Measurements from ENCODE around the gene SLC1A3. TPM values are rescaled to one million over a fixed set of nuclear protein-coding genes. Genes with fewer than 3 reads are reported as not detected.

SLC1A3 gene
- total RNA-seq, 1 experiment from 2014 or later: 9.6 TPM

GRCh38 chr5:36637101-36637500, 30.7 kb downstream of the SLC1A3 start:
- no peak overlapping the region for H3K27ac Mint-ChIP-seq (ENCODE audit: low read depth, unreplicated experiment)
- no peaks in the 10 kb centered on the region for H3K9me3 Mint-ChIP-seq (ENCODE audit: unreplicated experiment)
- ChIA-PET POLR2A (interaction anchor here (0.8 to 1.1 kb wide), 2 partner anchors 48 to 100 kb away, joined by 3 read pairs; no protein-coding TSS in a partner anchor), CTCF (interaction anchor here (0.6 to 0.8 kb wide), 2 partner anchors 222 to 680 kb away, joined by 5 to 6 read pairs; no protein-coding TSS in a partner anchor)
- H3K4me3 Mint-ChIP-seq (ENCODE audit: unreplicated experiment): no peak overlapping the region
- no peak for DNase-seq (ENCODE audit: unreplicated experiment)
- no peaks in the 10 kb centered on the region for H3K36me3 Mint-ChIP-seq (ENCODE audit: insufficient read depth, unreplicated experiment)
- BruUV-seq (replicated peaks): no TSS peak
- TF ChIP-seq CTCF (IDR thresholded peaks at IDR 0.05; ENCODE audit: unreplicated experiment): no peak
- intact Hi-C loops (cut with micrococcal nuclease): no loop called here
- H3K4me1 Mint-ChIP-seq (ENCODE audit: insufficient read depth, unreplicated experiment): peaks cover 10% of the 10 kb centered on the region
- no peaks in the 10 kb centered on the region for H3K27me3 Mint-ChIP-seq (ENCODE audit: insufficient read depth, unreplicated experiment)

GRCh38 chr5:36637516-36637915, 31.1 kb downstream of the SLC1A3 start:
- intact Hi-C loops (cut with micrococcal nuclease): no loop called here
- CTCF ChIA-PET: interaction anchor here (0.6 to 0.8 kb wide), 2 partner anchors 222 to 680 kb away, joined by 5 to 6 read pairs; no protein-coding TSS in a partner anchor

GRCh38 chr5:36638056-36638455, 31.6 kb downstream of the SLC1A3 start:
- no TSS peak for BruUV-seq (replicated peaks)
- no peak for TF ChIP-seq CTCF (IDR thresholded peaks at IDR 0.05; ENCODE audit: unreplicated experiment)
- H3K36me3 Mint-ChIP-seq (ENCODE audit: insufficient read depth, unreplicated experiment): peaks cover 1% of the 10 kb centered on the region
- intact Hi-C loops (cut with micrococcal nuclease): no loop called here
- no peaks in the 10 kb centered on the region for H3K9me3 Mint-ChIP-seq (ENCODE audit: unreplicated experiment)
- H3K27me3 Mint-ChIP-seq (ENCODE audit: insufficient read depth, unreplicated experiment): no peaks in the 10 kb centered on the region
- no peak overlapping the region for H3K4me3 Mint-ChIP-seq (ENCODE audit: unreplicated experiment)
- POLR2A ChIA-PET: interaction anchor here (1.1 kb wide), 1 partner anchor 101 kb away, joined by 3 read pairs; no protein-coding TSS in a partner anchor
- peaks cover 10% of the 10 kb centered on the region for H3K4me1 Mint-ChIP-seq (ENCODE audit: insufficient read depth, unreplicated experiment)
- no peak overlapping the region for H3K27ac Mint-ChIP-seq (ENCODE audit: low read depth, unreplicated experiment)
- CTCF ChIA-PET: no interaction called here
- DNase-seq (ENCODE audit: unreplicated experiment): no peak

More at GRCh38 chr5:36637516-36637915, 31.1 kb downstream of the SLC1A3 start:
- peaks cover 10% of the 10 kb centered on the region for H3K4me1 Mint-ChIP-seq (ENCODE audit: insufficient read depth, unreplicated experiment)
- H3K9me3 Mint-ChIP-seq (ENCODE audit: unreplicated experiment): no peaks in the 10 kb centered on the region
- no TSS peak for BruUV-seq (replicated peaks)
- DNase-seq (ENCODE audit: unreplicated experiment): no peak
- no peaks in the 10 kb centered on the region for H3K36me3 Mint-ChIP-seq (ENCODE audit: insufficient read depth, unreplicated experiment)
- POLR2A ChIA-PET: interaction anchor here (0.8 to 1.1 kb wide), 2 partner anchors 47 to 100 kb away, joined by 3 read pairs; no protein-coding TSS in a partner anchor
- no peak overlapping the region for H3K4me3 Mint-ChIP-seq (ENCODE audit: unreplicated experiment)
- H3K27me3 Mint-ChIP-seq (ENCODE audit: insufficient read depth, unreplicated experiment): no peaks in the 10 kb centered on the region
- H3K27ac Mint-ChIP-seq (ENCODE audit: low read depth, unreplicated experiment): no peak overlapping the region
- TF ChIP-seq CTCF (IDR thresholded peaks at IDR 0.05; ENCODE audit: unreplicated experiment): no peak

- H3K4me1 Mint-ChIP-seq (ENCODE audit: insufficient read depth, unreplicated experiment): peaks cover 10% of the 10 kb centered on the region
- no peaks in the 10 kb centered on the region for H3K9me3 Mint-ChIP-seq (ENCODE audit: unreplicated experiment)
- POLR2A ChIA-PET: interaction anchor here (0.9 to 1.5 kb wide), 4 partner anchors 17 to 59 kb away, joined by 3 to 5 read pairs (median 4); no protein-coding TSS in a partner anchor
- no peaks in the 10 kb centered on the region for H3K27me3 Mint-ChIP-seq (ENCODE audit: insufficient read depth, unreplicated experiment)
- intact Hi-C loops (cut with micrococcal nuclease): no loop called here
- BruUV-seq (replicated peaks): no TSS peak
- H3K4me3 Mint-ChIP-seq (ENCODE audit: unreplicated experiment): no peak overlapping the region
- DNase-seq (ENCODE audit: unreplicated experiment): no peak
- H3K36me3 Mint-ChIP-seq (ENCODE audit: insufficient read depth, unreplicated experiment): peaks cover 12% of the 10 kb centered on the region
- peak overlapping the region; percentile 25 for H3K27ac Mint-ChIP-seq (ENCODE audit: low read depth, unreplicated experiment)
- TF ChIP-seq CTCF (IDR thresholded peaks at IDR 0.05; ENCODE audit: unreplicated experiment): no peak
- CTCF ChIA-PET: interaction anchor here (0.6 to 0.9 kb wide), 3 partner anchors 11 to 13 kb away, joined by 3 to 4 read pairs (median 3); no protein-coding TSS in a partner anchor
Measured at GRCh38 chr5:36640949-36641348, 34.5 kb downstream of the SLC1A3 start.
